Common myeloid progenitor, CD34-positive (primary cell): Measurements from ENCODE around the gene MAL.
"Not testable (repeated sequence)": the region's sequence is repeated elsewhere in the genome, so short reads cannot be mapped to it uniquely, and the experiment has no call there.

ENCODE experiments used
- CTCF ChIA-PET: fragments of 350-600 bp; sonication (Branson Sonifier 250); formaldehyde crosslinking; loops from one replicate; lab custom pipeline; 2021; ENCODE audit warnings: antibody characterized with exemption; lab: Charles Lee
- POLR2A ChIA-PET: fragments of 350-600 bp; sonication (Branson Sonifier 250); formaldehyde crosslinking; loops from one replicate; lab custom pipeline; 2021; ENCODE audit warnings: antibody characterized with exemption; lab: Charles Lee
- DNase-seq, 3 donors: peaks; one replicate each; pipeline versions ENCODE4 v3.0.0 to v3.0.0-alpha.2; 2013
- H3K27ac ChIP-seq, 2 experiments: 1 replicate in 1 of 2; 2 replicates in 1 of 2; pipeline ENCODE4 v1.7.0; 2013; ENCODE audit warnings: inconsistent platforms in 2 of 2, low read length in 2 of 2, mild to moderate bottlenecking in 2 of 2, low read depth in 1 of 2, moderate library complexity in 1 of 2; ENCODE audit not compliant: severe bottlenecking in 2 of 2, insufficient read depth in 1 of 2, poor library complexity in 1 of 2
- H3K27me3 ChIP-seq, 5 experiments: replicated peaks in 2 of 5; 1 replicate in 3 of 5; 2 replicates in 2 of 5; pipeline versions ENCODE4 v1.6.1 to v1.7.0; 2013; ENCODE audit warnings: low read length in 4 of 5, mild to moderate bottlenecking in 2 of 5, moderate library complexity in 2 of 5, inconsistent platforms in 1 of 5; ENCODE audit not compliant: insufficient read depth in 5 of 5, control insufficient read depth in 4 of 5
- H3K36me3 ChIP-seq, 4 experiments: 1 replicate in 2 of 4; 2 replicates in 2 of 4; pipeline versions ENCODE4 v1.6.1 to v1.7.0; 2013; ENCODE audit warnings: low read length in 3 of 4, control low read depth in 1 of 4, mild to moderate bottlenecking in 1 of 4; ENCODE audit not compliant: control insufficient read depth in 4 of 4, insufficient read depth in 4 of 4
- H3K4me1 ChIP-seq, 4 experiments: 1 replicate in 3 of 4; 2 replicates in 1 of 4; pipeline versions ENCODE4 v1.6.1 to v1.7.1; 2013; ENCODE audit warnings: low read length in 3 of 4, mild to moderate bottlenecking in 3 of 4, control low read depth in 1 of 4, inconsistent platforms in 1 of 4, moderate library complexity in 1 of 4; ENCODE audit not compliant: control insufficient read depth in 4 of 4, insufficient read depth in 4 of 4; ENCODE audit errors: control extremely low read depth in 1 of 4
- H3K4me3 ChIP-seq, 7 experiments: 1 replicate in 4 of 7; 2 replicates in 3 of 7; pipeline versions ENCODE4 v1.5.1 to v1.7.0; 2013; ENCODE audit warnings: mild to moderate bottlenecking in 7 of 7, low read length in 6 of 7, moderate library complexity in 6 of 7, inconsistent platforms in 2 of 7, low read depth in 2 of 7, control low read depth in 1 of 7; ENCODE audit not compliant: insufficient read depth in 4 of 7, control insufficient read depth in 1 of 7; ENCODE audit errors: extremely low read depth in 1 of 7
- H3K9me3 ChIP-seq, 5 experiments: 1 replicate in 4 of 5; 2 replicates in 1 of 5; pipeline versions ENCODE4 v1.6.1 to v1.7.1; 2013; ENCODE audit warnings: low read length in 4 of 5, mild to moderate bottlenecking in 2 of 5, inconsistent platforms in 1 of 5, low read depth in 1 of 5, moderate library complexity in 1 of 5; ENCODE audit not compliant: control insufficient read depth in 4 of 5, insufficient read depth in 2 of 5; ENCODE audit errors: control extremely low read depth in 1 of 5
- WGBS: methylation state at CpG from one replicate; pipeline ENCODE4 v1.1.5; 2013; ENCODE audit not compliant: insufficient coverage; 5-methylcytosine and 5-hydroxymethylcytosine counted together

Gene MAL

GRCh38 chr2:95087379-95087778 lies 61.9 kb downstream of the MAL start:
- DNase-seq, result no peak
- no peaks in the 10 kb centered on the region for H3K9me3 ChIP-seq
- no peak overlapping the region for H3K4me3 ChIP-seq
- no peak overlapping the region for H3K27ac ChIP-seq
- no peaks in the 10 kb centered on the region for H3K4me1 ChIP-seq
- H3K27me3 ChIP-seq, result no peaks in the 10 kb centered on the region
- peaks cover 25 to 66% (median 47%) of the 10 kb centered on the region in 4 experiments for H3K36me3 ChIP-seq
- WGBS, result 100% methylated on average over 5 of the region's 5 CpGs
- ChIA-PET POLR2A (no interaction called here), CTCF (interaction anchor here (1.1 to 1.3 kb wide), 2 partner anchors 9 to 21 kb away, joined by 4 read pairs; no protein-coding TSS in a partner anchor)

GRCh38 chr2:95091885-95092555 lies 66.5 kb downstream of the MAL start:
- Histone ChIP-seq H3K27ac (no peak overlapping the region), H3K9me3 (no peaks in the 10 kb centered on the region), H3K4me1 (no peaks in the 10 kb centered on the region), H3K4me3 (no peak overlapping the region), H3K27me3 (no peaks in the 10 kb centered on the region), H3K36me3 (peaks cover 31 to 56% (median 41%) of the 10 kb centered on the region in 4 experiments)
- no peak for DNase-seq
- POLR2A ChIA-PET, result no interaction called here
- CTCF ChIA-PET, result interaction anchor here (3.1 kb wide), 1 partner anchor 13 kb away, joined by 14 read pairs; no protein-coding TSS in a partner anchor
- 100% methylated on average over 4 of the region's 6 CpGs for WGBS

GRCh38 chr2:95098273-95098672 lies 72.8 kb downstream of the MAL start:
- H3K9me3 ChIP-seq, H3K27me3 ChIP-seq, H3K27ac ChIP-seq, CTCF ChIA-PET, H3K4me3 ChIP-seq, DNase-seq, POLR2A ChIA-PET, H3K4me1 ChIP-seq: not testable (repeated sequence)
- peaks cover 17 to 49% (median 29%) of the 10 kb centered on the region in 4 experiments for H3K36me3 ChIP-seq
- no CpG with 5 or more reads among the region's 5 CpGs for WGBS

GRCh38 chr2:95099910-95100309 lies 74.4 kb downstream of the MAL start:
- H3K4me3 ChIP-seq, result no peak overlapping the region
- ChIA-PET CTCF (no interaction called here), POLR2A (no interaction called here)
- H3K27ac ChIP-seq, result no peak overlapping the region
- H3K9me3 ChIP-seq, result peaks cover 0 to 3% (median 0%) of the 10 kb centered on the region in 5 experiments
- peaks cover 17 to 59% (median 35%) of the 10 kb centered on the region in 4 experiments for H3K36me3 ChIP-seq
- H3K4me1 ChIP-seq, result no peaks in the 10 kb centered on the region
- WGBS, result 100% methylated on average over 2 of the region's 2 CpGs
- DNase-seq, result no peak
- no peaks in the 10 kb centered on the region for H3K27me3 ChIP-seq
